Type B pancreatic cell (in vitro differentiated cells): ENCODE data around the gene MTMR3. TPM values are rescaled to one million over a fixed set of nuclear protein-coding genes. Genes with fewer than 3 reads are reported as not detected.

Source experiments
- DNase-seq: peaks from one replicate; pipeline ENCODE4 v3.0.0; 2021; ENCODE audit warnings: mixed read lengths; ENCODE audit not compliant: unreplicated experiment; ENCODE audit errors: extremely low spot score
- H3K27ac Mint-ChIP-seq: 2 replicates; pipeline ENCODE4 v1.8.0; 2021; ENCODE audit warnings: mild to moderate bottlenecking, mixed read lengths
- H3K27me3 Mint-ChIP-seq: 2 replicates; pipeline ENCODE4 v1.8.0; 2021; ENCODE audit warnings: mixed read lengths
- H3K36me3 Mint-ChIP-seq: 2 replicates; pipeline ENCODE4 v1.8.0; 2021; ENCODE audit warnings: mixed read lengths
- H3K4me1 Mint-ChIP-seq: one replicate; pipeline ENCODE4 v1.8.0; 2021; ENCODE audit warnings: mixed read lengths; ENCODE audit not compliant: unreplicated experiment
- H3K4me3 Mint-ChIP-seq: 2 replicates; pipeline ENCODE4 v1.8.0; 2021; ENCODE audit warnings: mild to moderate bottlenecking, mixed read lengths
- H3K9me3 Mint-ChIP-seq: 2 replicates; pipeline ENCODE4 v1.8.0; 2021; ENCODE audit warnings: mixed read lengths
- CTCF ChIP-seq: fragments of 200-600 bp; sonication (generic); conservative IDR thresholded peaks from 2 replicates; pipeline ENCODE4 v1.5.0; 2021; ENCODE audit warnings: antibody characterized with exemption, mild to moderate bottlenecking
- total RNA-seq: library from RNA; stranded (reverse); gene quantifications from 2 replicates; pipeline ENCODE4 v1.2.1, GENCODE V29; 2021; ENCODE audit warnings: low replicate concordance

MTMR3 gene
- total RNA-seq, 1 donor from 2014 or later = 54.3 TPM

GRCh38 chr22:30021338-30021737, 138.4 kb downstream of the MTMR3 start:
- peaks cover 37% of the 10 kb centered on the region for H3K36me3 Mint-ChIP-seq
- H3K27me3 Mint-ChIP-seq = no peaks in the 10 kb centered on the region
- no peak for TF ChIP-seq CTCF
- H3K4me3 Mint-ChIP-seq = no peak overlapping the region
- peaks cover 6% of the 10 kb centered on the region for H3K4me1 Mint-ChIP-seq
- DNase-seq = no peak
- no peak overlapping the region for H3K27ac Mint-ChIP-seq
- no peaks in the 10 kb centered on the region for H3K9me3 Mint-ChIP-seq

GRCh38 chr22:30021881-30022619, 139.1 kb downstream of the MTMR3 start:
- Mint-ChIP-seq H3K27ac (no peak overlapping the region), H3K4me3 (no peak overlapping the region), H3K9me3 (no peaks in the 10 kb centered on the region), H3K36me3 (peaks cover 36% of the 10 kb centered on the region), H3K27me3 (no peaks in the 10 kb centered on the region), H3K4me1 (peaks cover 6% of the 10 kb centered on the region)
- DNase-seq = no peak
- TF ChIP-seq CTCF = no peak

- Mint-ChIP-seq H3K9me3 (no peaks in the 10 kb centered on the region), H3K27ac (no peak overlapping the region), H3K4me1 (peaks cover 6% of the 10 kb centered on the region), H3K4me3 (no peak overlapping the region), H3K36me3 (peaks cover 42% of the 10 kb centered on the region), H3K27me3 (no peaks in the 10 kb centered on the region)
- no peak for DNase-seq
- TF ChIP-seq CTCF = no peak
Measured at GRCh38 chr22:30023099-30023660, 140.2 kb downstream of the MTMR3 start.

- Mint-ChIP-seq H3K27me3 (no peaks in the 10 kb centered on the region), H3K27ac (peak overlapping the region; percentile 54)
- DNase-seq = no peak
Measured at GRCh38 chr22:30024231-30024630, 141.3 kb downstream of the MTMR3 start.

GRCh38 chr22:30025221-30025620, 142.2 kb downstream of the MTMR3 start:
- H3K4me1 Mint-ChIP-seq = peaks cover 16% of the 10 kb centered on the region
- peak overlapping the region; percentile 54 for H3K4me3 Mint-ChIP-seq
- H3K27me3 Mint-ChIP-seq = no peaks in the 10 kb centered on the region
- no peak for DNase-seq
- H3K36me3 Mint-ChIP-seq = peaks cover 39% of the 10 kb centered on the region
- peak overlapping the region; percentile 88 for H3K27ac Mint-ChIP-seq
- TF ChIP-seq CTCF = no peak
- no peaks in the 10 kb centered on the region for H3K9me3 Mint-ChIP-seq

More at GRCh38 chr22:30024231-30024630, 141.3 kb downstream of the MTMR3 start:
- no peaks in the 10 kb centered on the region for H3K9me3 Mint-ChIP-seq
- H3K36me3 Mint-ChIP-seq = peaks cover 43% of the 10 kb centered on the region
- H3K4me1 Mint-ChIP-seq = peaks cover 8% of the 10 kb centered on the region
- no peak overlapping the region for H3K4me3 Mint-ChIP-seq
- no peak for TF ChIP-seq CTCF
